GM19468 (cell line): ENCODE data around the gene CLCA1.

ENCODE experiments used
- ATAC-seq: cut with Tn5 transposase; IDR thresholded peaks from one replicate; pipeline ENCODE4 v1.9.1; 2021; ENCODE audit warnings: mild to moderate bottlenecking, moderate library complexity, moderate number of reproducible peaks; ENCODE audit not compliant: unreplicated experiment; ENCODE audit errors: extremely low read depth

The CLCA1 gene

DNA sequence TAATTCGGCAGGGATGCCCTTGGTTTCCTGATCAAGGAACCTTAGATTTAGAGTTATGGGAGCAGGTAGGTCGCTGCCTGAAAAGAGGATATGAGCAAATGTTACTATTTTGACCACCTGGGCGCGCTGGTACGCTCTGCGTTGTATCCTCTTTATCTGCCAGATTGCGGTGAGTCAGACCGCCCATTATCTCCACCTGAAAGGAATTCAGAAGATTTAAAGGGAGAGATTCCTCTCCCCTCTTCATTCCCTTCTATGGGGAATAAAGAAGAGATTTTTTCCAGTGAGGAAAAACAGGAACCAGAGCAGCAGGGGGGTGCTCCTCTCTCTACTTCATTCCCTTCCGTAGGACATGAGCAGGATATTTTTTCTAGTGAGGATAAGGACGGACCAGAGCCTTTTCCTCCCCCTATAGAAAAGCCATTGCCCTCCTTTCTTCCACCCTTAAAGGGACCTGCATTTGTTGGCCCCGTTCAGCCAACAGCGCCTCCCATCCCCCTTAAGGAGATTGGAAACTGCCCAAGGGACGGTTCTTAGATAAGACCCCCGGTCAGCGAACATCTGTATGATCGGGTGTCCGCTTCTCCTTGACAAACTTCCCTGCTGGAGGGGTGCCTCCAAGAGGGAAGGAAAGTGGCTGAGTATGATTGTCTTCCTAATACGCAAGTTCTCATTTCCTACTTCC, 34.1 kb downstream of the CLCA1 start:
- ATAC-seq, result no peak

DNA sequence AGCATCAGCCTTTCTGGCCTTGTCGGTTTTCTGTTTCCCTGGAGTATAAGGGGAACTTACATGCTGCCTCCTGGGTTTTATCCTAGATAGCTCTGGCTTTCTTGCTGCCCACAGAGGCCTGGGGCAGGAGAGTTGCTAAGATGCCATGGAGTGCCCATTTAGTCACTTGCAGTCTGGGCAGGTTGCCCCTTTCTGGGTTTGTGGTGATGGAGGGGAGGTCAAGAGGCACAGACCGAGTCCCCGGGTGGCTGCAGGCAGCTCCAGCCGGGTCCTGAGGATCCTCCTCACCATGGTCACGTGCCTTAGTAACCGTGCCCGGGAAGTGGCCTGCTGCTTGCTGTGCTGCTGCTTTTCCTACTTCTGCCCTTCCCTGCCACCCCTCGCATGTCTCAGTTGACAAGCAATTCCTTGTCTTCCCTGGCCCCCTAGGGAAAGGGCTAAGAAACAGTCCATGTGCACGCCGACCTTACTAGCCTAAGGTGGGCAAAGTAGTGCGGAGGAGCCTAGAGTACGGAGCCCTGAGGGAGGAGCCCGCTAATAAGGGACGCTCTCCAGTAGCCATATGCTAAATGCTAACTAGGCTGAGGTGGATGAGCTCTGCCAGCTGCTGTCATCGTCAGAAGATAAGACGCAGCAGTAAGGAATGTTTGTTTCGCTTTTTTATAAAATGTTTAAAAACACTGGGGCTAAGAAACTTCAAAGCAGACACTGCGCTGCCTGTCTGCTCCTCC, 34.8 kb downstream of the CLCA1 start:
- no peak for ATAC-seq

DNA sequence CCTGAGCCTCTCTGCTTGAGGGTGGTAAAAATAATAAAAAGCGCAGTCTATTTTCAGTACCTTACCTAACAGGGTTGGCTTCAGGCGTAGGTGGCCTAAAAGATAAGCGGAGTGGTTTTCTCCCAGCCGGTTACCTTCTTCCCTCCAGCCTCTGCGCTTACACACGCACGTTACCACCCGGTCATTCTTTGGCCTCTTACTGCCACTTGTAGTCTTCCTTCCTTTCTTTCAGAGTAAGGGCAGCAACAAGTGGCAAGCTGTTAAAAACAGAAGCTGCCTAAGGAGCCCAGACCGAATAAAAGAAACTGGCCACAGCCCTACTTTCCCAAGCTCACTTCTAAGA, 35.4 kb downstream of the CLCA1 start:
- no peak for ATAC-seq

DNA sequence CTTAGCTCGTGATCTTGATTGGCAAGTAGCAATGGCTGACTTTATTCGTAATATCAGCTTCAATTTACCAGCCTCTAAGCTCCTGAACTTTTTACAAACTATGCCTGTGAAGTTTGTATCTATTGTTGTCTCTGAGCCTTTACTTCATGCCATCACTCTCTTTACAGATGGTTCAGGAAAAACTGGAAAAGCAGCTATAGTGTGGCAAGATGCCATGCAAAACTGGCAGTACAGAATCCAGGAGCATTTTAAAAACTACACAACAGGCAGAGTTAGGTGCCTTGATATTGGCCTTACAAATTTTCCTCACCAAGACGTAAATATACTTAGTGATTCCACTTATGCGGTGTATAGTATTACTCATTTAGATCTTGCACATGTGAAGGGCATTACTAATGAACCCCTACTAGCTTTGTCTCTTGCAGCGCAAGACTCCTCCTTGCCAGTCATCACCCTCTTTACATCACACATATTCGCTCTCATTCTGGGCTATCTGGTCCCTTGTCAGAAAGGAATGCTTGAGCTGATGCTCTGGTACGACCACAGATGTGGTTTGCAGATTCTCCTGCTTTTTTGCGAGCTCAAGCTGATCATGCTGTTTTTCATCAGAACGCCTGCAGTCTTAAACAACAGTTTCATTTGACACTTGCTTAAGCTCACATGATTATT, 36.3 kb downstream of the CLCA1 start:
- no peak for ATAC-seq

DNA sequence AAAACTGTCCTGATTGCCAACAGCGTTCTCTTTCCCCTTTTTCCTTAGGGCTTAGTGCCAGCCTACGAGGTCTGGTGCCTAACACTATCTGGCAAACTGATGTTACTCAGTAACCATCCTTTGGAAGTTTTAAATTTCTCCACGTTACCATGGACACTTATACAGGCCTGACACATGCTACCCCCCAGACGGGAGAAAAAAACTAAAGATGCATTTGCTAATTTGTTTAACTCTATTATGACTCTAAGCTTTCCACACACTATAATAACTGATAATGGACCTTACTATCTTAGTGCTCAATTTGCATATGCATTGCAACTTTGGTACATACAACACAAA, 36.8 kb downstream of the CLCA1 start:
- ATAC-seq, result no peak

DNA sequence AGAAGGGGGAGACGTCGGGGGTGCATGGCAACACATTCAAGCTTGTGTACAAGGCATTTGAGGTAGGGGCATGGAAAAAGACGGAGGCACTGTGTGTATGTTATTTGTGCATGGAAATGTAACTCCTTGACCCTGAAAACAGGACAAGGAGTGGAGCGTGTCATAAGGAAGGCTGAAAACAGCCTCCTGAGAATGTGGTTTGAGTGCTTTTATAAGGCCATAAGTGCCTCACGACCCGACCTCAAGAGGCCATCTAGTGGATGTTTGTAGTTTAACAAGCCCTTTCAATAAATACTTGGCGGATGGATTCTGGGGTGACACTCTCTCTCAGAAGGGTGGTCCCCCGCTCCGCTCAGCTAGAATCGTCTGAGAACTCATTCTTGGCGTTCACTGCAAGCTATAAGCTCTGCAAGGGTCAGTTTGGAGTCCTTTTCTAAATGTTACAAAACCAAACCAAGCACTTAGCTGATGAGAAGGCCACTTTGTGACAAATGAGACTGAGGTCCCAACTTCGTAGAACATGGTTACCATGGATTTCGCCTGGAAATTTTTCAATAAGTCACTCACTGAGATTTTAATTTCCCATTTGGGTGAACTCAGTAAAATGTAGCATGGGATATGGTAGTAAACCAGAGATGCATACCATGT, 39.3 kb downstream of the CLCA1 start:
- ATAC-seq, result no peak

DNA sequence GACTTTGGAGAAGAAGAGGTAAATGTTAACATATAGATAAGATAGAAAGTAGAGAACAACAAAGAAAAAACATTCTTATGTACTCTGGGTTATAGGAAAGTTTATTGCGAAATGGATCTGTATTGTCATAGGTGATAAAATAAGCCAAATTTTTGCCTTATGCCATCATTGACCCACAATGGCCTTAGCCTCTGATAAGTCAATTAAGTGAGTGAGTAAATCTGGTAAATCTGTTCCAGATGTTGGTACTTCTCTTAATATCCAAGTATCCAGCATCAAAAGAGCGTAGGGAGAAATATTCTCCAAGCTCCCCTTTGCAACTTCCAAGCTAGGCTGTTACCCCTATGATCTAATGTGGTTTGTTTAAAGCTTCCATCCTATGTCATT, 39.8 kb downstream of the CLCA1 start:
- no peak for ATAC-seq

DNA sequence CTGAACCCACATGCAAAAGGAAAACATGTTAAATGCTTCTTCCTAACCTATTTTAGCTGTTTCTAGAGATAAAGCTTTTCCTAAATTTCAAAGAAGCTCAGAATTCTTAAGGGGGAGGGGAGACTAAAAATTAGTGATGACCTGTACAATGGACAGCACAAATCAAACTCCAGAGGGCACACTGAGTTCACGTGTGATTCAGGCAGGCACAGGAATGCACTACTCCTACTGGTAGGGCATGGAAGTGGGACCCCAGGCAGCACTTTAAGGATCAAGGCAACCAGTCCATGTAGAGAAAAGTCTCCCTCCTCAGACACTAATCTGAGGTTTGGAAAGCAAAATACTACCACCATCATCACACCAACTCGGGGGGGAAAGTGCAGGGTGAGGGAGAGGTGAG, 46.9 kb downstream of the CLCA1 start:
- no peak for ATAC-seq

DNA sequence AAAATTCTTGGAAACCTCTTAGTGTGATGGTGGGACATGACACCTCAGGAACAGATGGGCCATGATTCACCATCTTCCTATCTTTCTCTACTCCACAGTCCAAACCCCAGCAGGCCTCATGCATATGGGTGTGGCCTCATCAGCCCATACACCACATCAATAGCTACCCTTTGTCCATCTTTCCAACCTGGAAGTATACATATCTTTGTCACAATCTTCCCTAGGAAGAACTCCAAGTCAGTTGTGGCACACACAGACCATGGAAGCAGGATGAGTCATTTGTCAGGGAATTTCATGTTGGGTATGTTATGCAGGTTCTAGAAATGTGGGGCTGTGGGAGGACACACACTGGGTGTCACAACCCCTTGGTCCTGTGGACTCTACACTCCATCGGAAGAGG, 47.6 kb downstream of the CLCA1 start:
- ATAC-seq, result no peak

DNA sequence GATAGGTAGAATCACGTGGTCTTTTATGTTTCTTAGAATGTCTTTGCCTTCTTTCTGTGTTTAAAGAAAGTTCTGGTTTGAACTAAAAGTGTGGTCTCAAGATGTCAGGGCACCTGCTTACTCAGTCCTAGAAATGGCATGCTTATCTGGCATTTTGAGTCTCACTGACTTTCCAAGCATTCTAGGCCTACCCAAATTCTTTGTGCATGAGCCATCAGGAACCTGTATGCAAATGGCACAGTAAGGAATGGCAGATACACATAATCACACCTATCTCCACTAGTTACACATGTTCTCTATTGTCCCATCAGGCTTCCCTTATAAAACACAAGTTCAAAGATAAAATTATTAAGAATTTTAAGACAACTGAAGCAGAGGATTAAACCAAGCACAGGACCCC, 48.6 kb downstream of the CLCA1 start:
- ATAC-seq, result no peak

DNA sequence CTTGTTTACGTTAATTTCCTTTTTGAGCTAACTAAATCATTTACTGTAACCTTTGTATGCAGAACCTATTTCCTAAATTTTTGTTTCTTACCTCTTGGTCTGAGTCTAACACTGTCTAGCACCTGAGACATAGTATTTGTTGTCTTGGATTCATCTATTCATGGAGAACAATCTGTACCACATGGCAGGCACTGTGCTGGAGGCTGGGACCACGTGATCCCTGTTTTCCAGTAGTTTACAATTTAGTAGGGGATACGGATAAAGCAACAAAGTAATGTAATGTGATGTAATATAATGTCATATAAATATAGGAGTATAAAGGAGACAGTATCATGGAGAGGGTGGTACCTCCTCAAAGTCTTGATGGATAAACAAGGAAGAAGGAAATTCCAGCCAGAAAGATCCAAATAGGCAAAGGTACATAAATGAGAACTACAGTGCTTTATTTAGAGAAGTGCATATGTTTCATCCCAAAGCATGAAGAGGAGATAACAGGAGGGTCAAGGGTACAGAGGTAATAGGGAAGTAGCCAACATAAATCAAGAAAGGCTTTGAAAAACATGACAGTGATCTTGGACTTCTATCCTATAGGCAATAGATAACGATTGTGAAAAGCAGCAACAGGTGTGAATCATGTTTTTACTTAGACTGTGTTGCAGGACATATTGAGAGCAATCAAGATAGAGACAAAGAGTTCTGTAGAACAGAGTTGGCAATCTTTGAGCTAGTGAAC, 52.2 kb downstream of the CLCA1 start:
- ATAC-seq, result no peak

DNA sequence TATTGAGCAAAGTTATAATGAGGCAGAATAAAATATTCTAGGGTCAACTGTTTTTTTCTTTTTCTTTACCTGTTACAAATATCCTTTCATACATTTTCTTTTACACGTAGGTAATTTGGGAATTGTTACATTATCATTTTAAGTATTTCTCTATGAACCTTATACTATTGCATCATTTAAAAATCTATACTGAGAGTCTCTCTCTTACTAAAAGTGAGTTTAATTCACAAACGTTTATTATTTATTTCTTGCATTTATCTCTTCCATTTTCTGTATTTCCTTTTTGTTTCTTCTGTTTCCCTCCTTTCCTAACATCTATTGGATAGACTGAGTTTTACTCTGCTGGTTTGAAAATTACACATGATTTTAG, 52.8 kb downstream of the CLCA1 start:
- ATAC-seq, result no peak

DNA sequence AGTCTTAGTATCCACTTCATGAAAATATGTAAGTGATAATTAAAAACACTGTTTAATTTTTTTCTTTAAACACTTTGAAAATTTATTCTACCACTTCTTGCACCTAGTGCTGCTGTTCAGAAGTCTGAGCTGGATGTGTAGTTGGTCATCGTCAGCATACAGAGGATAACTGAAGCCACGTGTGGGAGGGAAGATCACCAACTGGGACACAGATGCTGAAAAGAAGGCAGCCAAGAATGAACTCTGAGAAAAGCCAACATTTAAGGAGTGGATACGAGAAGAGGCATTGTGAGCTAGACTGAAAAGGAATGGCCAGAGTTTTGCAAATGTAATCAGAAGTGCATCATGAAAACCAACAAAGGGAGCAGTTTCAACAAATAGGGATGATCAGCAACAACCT, 53.5 kb downstream of the CLCA1 start:
- ATAC-seq, result no peak

DNA sequence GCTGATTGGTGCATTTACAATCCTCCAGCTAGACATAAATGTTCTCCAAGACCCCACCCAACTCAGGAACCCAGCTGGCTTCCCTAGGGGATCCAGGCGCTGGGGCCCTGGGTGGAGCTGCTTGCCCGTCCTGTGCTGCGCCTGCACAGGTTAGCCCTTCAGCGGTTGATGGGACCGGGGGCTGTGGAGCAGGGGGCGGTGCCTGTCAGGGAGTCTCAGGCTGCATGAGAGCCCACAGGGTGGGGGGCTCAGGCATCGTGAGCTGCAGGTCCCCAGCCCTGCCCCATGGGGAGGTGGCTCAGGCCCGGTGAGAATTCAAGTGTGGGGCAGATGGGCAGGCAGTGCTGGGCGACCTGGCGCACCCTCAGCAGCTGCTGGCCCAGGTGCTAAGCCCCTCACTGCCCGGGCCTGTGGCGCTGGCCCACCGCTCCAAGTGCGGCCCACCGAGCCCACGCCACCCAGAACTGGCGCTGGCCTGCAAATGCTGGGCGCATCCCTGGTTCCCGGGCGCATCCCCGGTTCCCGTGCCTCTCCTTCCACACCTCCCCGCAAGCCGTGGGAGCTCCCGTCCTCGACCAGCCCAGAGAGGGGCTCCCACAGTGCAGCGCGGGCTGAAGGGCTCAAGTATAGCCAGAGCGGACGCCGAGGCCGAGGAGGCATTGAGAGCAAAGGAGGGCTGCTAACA, 55.1 kb downstream of the CLCA1 start:
- ATAC-seq, result no peak

DNA sequence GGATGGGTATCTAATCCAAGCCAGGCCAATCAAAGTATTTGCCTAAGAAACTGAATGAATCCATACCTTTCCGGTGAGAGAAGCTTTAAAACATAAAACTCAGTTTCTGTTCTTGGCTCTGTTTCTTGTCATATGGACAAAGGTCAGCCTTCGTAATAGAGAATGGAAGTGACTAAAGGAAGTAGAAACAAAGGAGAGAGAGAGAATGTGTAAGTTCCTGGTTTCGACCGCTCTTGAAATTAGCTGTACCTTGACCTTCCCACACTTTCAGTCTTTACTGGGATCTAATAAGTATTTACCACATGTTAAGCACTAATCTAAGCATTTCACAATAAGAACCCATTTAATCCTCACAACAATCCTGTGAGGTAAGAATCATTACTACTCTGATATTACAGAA, 58.6 kb downstream of the CLCA1 start:
- ATAC-seq, result no peak

DNA sequence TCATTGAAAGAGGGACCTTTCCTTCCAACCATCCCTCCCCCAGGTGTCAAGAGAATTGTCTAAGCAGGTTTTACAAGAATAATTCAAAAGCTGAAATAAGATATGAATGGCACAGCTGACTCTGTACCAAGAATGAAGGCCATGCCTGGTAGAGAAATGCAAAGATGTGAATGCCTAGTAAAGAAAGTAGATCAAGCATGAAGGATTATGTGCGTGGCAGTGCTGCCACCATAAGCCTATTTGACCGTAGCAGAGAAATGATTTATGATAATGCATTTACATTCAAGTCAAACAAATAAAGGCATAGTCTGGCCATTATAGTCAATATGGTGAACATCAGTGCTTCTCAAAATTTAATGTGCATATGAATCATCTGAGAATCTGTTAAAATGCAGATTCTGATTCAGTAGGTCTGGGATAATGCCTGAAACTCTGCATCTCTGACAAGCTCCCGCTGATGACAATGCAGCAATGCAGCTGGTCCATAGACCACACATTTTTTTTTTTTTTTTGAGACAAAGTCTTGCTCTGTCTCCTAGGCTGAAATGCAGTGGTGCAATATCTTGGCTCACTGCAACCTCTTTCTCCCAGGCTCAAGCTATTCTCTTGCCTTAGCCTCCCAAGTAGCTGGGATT, 61.6 kb downstream of the CLCA1 start:
- no peak for ATAC-seq

DNA sequence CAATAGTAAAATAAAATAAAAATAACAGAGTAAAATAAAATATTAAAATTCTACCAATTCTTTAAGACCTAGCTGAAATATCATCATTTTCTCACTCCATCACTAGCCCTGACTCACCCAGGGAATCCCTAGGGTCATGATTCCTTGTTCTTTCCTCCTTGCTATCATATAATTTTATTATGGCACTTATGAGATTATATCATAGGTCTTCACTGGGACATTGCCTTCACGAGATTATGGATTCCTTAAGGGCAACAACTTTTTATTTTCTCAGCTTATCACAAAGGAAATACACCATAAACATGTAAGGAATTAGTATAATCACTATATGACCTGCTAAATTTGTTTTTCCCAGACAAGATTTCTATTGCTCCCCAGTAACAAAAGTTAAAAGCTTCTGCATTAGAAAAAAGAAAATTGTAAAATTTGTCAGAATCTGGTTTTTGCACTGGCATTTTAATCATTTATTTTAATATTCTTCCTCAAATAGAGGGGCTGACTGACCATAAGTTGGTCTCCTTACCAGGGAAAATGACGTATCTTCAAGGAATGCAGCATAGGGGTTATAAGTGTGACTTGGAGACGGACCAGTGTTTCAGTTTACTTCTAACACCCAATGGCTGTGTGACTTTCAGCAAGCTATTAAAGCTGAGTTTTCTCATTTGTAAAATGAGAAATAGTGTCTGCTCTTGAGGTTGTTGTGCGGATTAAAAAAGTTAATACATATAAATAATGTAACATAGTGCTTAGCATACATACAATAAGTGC, 69.4 kb downstream of the CLCA1 start:
- ATAC-seq, result no peak

DNA sequence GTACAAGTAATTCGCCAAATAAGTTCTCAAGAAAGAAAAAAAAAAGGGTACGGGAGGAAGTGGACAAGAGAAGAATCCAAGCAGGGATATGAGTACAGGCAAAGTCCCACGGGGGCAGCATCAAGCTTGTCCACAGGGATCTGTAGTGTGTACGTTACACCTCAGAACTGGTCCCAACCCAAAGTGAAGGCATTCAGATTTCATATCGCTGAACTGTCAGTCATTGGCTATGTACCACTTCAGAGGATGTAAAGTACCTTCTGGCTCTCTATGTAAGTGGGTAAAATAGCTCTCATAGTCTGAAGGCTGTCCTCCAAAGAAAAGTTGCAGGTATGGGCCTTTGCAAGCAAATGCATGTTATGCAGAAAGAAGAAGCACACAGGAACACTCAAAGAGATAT, 70.0 kb downstream of the CLCA1 start:
- no peak for ATAC-seq

DNA sequence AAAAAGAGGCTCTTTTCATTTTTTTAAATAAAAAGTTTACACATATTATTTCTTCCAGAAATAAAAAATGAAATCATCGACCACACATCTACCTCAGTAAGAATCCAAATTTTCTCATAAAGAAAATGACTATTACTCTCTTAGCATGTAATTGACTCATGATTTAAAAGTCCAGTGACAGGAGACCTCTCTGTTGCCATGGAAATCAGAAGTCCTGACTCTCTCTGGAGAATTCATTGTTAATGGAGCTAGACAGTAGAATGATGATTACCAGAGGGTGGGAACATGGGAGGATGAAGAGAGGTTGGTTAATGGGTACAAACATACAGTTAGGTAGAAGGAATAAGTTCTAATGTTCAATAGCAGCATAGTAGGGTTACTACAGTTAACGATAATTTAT, 73.1 kb downstream of the CLCA1 start:
- no peak for ATAC-seq
